Common myeloid progenitor, CD34-positive (primary cell): ENCODE results near the gene CTNNA2.

Experiments used
- CTCF ChIA-PET: fragments of 350-600 bp; sonication (Branson Sonifier 250); formaldehyde crosslinking; loops from one replicate; lab custom pipeline; 2021; ENCODE audit warnings: antibody characterized with exemption; lab: Charles Lee
- POLR2A ChIA-PET: fragments of 350-600 bp; sonication (Branson Sonifier 250); formaldehyde crosslinking; loops from one replicate; lab custom pipeline; 2021; ENCODE audit warnings: antibody characterized with exemption; lab: Charles Lee
- DNase-seq, 3 donors: peaks; one replicate each; pipeline versions ENCODE4 v3.0.0 to v3.0.0-alpha.2; 2013
- H3K27ac ChIP-seq, 2 experiments: 1 replicate in 1 of 2; 2 replicates in 1 of 2; pipeline ENCODE4 v1.7.0; 2013; ENCODE audit warnings: inconsistent platforms in 2 of 2, low read length in 2 of 2, mild to moderate bottlenecking in 2 of 2, low read depth in 1 of 2, moderate library complexity in 1 of 2; ENCODE audit not compliant: severe bottlenecking in 2 of 2, insufficient read depth in 1 of 2, poor library complexity in 1 of 2
- H3K27me3 ChIP-seq, 5 experiments: replicated peaks in 2 of 5; 1 replicate in 3 of 5; 2 replicates in 2 of 5; pipeline versions ENCODE4 v1.6.1 to v1.7.0; 2013; ENCODE audit warnings: low read length in 4 of 5, mild to moderate bottlenecking in 2 of 5, moderate library complexity in 2 of 5, inconsistent platforms in 1 of 5; ENCODE audit not compliant: insufficient read depth in 5 of 5, control insufficient read depth in 4 of 5
- H3K36me3 ChIP-seq, 4 experiments: 1 replicate in 2 of 4; 2 replicates in 2 of 4; pipeline versions ENCODE4 v1.6.1 to v1.7.0; 2013; ENCODE audit warnings: low read length in 3 of 4, control low read depth in 1 of 4, mild to moderate bottlenecking in 1 of 4; ENCODE audit not compliant: control insufficient read depth in 4 of 4, insufficient read depth in 4 of 4
- H3K4me1 ChIP-seq, 4 experiments: 1 replicate in 3 of 4; 2 replicates in 1 of 4; pipeline versions ENCODE4 v1.6.1 to v1.7.1; 2013; ENCODE audit warnings: low read length in 3 of 4, mild to moderate bottlenecking in 3 of 4, control low read depth in 1 of 4, inconsistent platforms in 1 of 4, moderate library complexity in 1 of 4; ENCODE audit not compliant: control insufficient read depth in 4 of 4, insufficient read depth in 4 of 4; ENCODE audit errors: control extremely low read depth in 1 of 4
- H3K4me3 ChIP-seq, 7 experiments: 1 replicate in 4 of 7; 2 replicates in 3 of 7; pipeline versions ENCODE4 v1.5.1 to v1.7.0; 2013; ENCODE audit warnings: mild to moderate bottlenecking in 7 of 7, low read length in 6 of 7, moderate library complexity in 6 of 7, inconsistent platforms in 2 of 7, low read depth in 2 of 7, control low read depth in 1 of 7; ENCODE audit not compliant: insufficient read depth in 4 of 7, control insufficient read depth in 1 of 7; ENCODE audit errors: extremely low read depth in 1 of 7
- H3K9me3 ChIP-seq, 5 experiments: 1 replicate in 4 of 5; 2 replicates in 1 of 5; pipeline versions ENCODE4 v1.6.1 to v1.7.1; 2013; ENCODE audit warnings: low read length in 4 of 5, mild to moderate bottlenecking in 2 of 5, inconsistent platforms in 1 of 5, low read depth in 1 of 5, moderate library complexity in 1 of 5; ENCODE audit not compliant: control insufficient read depth in 4 of 5, insufficient read depth in 2 of 5; ENCODE audit errors: control extremely low read depth in 1 of 5
- WGBS: methylation state at CpG from one replicate; pipeline ENCODE4 v1.1.5; 2013; ENCODE audit not compliant: insufficient coverage; 5-methylcytosine and 5-hydroxymethylcytosine counted together

Gene CTNNA2

DNA sequence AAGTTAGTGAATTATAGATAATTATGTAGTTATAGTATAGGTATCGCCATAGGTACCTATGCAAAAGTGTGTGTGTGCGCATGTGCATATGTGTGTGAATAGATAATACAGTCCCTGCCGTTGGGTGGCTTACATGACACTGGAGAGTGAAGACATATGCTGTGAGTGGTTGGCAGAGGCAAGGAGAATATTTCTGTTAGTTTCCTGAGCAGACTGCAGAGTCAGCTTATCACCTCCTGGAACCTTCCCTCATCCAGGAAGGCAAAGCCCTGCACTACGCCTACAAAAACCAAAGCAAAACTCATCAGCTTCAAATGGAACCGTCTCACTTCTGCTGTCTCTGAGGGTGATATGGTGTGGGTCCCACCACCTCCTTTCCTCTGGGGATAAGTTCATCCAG is 609.8 kb downstream of the CTNNA2 start:
- no peaks in the 10 kb centered on the region for H3K9me3 ChIP-seq
- ChIA-PET CTCF (no interaction called here), POLR2A (no interaction called here)
- DNase-seq: no peak
- H3K4me1 ChIP-seq: no peaks in the 10 kb centered on the region
- WGBS: 78% methylated on average over 4 of the region's 5 CpGs
- H3K4me3 ChIP-seq: no peak overlapping the region
- H3K27me3 ChIP-seq: no peaks in the 10 kb centered on the region
- no peaks in the 10 kb centered on the region for H3K36me3 ChIP-seq
- H3K27ac ChIP-seq: no peak overlapping the region

DNA sequence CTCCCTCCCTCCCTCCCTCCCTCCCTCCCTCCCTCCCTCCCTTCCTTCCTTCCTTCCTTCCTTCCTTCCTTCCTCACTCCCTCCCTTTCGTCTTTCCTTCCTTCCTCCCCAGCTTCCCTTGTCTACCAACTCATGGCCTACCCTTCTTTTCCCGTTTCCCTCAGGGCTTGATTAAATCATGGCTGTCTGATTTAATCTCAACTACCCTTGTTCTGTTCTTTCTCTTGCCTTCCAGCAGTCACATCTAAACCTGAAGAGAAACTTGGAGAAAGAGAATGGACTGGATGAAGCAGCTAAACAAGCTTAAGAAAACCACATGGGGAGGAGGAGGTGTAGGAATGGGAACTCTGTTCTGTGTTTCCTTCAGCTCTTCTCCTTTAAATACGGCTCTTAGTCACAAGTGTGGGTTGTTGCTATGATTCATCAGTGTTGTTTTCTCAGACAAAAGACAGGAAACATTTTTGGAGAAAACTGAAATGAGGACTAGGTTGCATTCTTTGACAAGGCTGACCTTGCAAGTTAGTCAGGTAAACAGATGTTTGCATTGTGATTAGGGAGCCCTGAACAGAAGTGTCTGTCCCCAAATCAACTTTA is 613.8 kb downstream of the CTNNA2 start:
- Histone ChIP-seq H3K36me3 (no peaks in the 10 kb centered on the region), H3K4me1 (no peaks in the 10 kb centered on the region), H3K27ac (no peak overlapping the region), H3K27me3 (no peaks in the 10 kb centered on the region), H3K4me3 (no peak overlapping the region), H3K9me3 (no peaks in the 10 kb centered on the region)
- ChIA-PET POLR2A (no interaction called here), CTCF (interaction anchor here (1.4 kb wide), 1 partner anchor 8 kb away, joined by 4 read pairs; no protein-coding TSS in a partner anchor)
- DNase-seq: no peak
- WGBS: 73% methylated on average over 2 of the region's 3 CpGs

DNA sequence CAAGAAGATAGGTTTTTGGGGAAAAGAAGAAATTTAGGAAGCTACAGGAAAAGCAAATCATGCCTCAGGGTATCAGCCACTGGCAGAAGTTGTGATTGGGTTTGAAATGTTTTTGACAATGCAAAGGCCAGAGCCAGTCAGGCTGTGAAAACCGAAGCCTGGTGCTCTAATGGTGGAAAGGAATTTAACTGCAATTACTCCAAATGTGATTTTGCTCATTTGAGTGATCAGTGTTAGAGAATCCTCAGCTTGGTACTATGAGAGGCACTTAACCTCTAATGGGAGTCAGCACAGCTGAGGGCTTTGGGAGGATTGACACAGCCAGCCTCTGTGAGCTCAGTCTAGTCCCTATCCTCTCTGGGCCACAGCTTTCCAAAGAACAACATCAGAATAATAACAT is 615.2 kb downstream of the CTNNA2 start:
- 100% methylated on average over 1 of the region's 1 CpG for WGBS
- CTCF ChIA-PET: interaction anchor here (1.4 kb wide), 1 partner anchor 10 kb away, joined by 4 read pairs; no protein-coding TSS in a partner anchor

DNA sequence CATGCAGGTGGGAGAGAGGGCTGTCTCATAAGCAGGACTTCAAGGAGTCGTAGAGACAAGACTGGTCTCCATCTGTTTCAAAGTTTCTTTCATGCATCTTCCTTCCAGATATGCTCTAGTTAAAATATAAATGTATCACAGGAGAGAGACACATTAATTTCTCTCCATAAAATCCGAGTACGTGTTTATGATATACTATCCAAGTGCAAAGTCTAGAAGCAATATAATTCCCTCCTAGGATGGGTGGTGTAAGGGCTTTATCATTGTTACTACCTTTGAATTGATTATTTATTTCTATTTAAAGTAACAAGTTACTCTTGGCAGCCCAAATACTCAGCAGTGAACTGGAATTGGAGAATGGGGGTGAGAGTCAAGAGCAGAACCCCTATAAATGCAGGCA is 619.4 kb downstream of the CTNNA2 start:
- no CpG with 5 or more reads among the region's 3 CpGs for WGBS
- POLR2A ChIA-PET: no interaction called here

More for the DNA sequence above, 615.2 kb downstream of the CTNNA2 start:
- no peak for DNase-seq
- no peaks in the 10 kb centered on the region for H3K27me3 ChIP-seq
- no peaks in the 10 kb centered on the region for H3K36me3 ChIP-seq
- no peak overlapping the region for H3K4me3 ChIP-seq
- H3K9me3 ChIP-seq: no peaks in the 10 kb centered on the region
- no peaks in the 10 kb centered on the region for H3K4me1 ChIP-seq
- H3K27ac ChIP-seq: no peak overlapping the region
- POLR2A ChIA-PET: no interaction called here

DNA sequence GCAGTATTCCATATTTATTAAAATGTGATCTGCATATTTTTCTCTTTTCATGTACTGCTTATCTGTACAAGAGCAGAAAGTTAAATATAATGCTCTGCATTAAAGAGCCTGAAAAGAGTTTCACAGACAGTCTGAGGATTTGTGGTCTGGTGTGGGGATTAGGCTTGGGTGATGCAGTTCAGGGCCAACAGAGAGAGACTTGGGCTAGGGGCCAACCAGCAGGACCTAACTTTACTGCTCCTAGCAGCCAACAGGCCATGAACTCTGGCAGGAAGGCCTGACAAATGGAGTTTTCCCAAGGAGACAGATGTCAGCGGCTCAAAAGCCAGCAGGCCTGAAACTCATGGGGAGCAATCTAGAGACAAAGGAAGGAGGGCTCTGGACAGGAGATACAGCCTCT is 622.1 kb downstream of the CTNNA2 start:
- Histone ChIP-seq H3K36me3 (no peaks in the 10 kb centered on the region), H3K4me1 (no peaks in the 10 kb centered on the region), H3K27me3 (no peaks in the 10 kb centered on the region), H3K9me3 (peaks cover 0 to 3% (median 2%) of the 10 kb centered on the region in 5 experiments), H3K27ac (no peak overlapping the region), H3K4me3 (no peak overlapping the region)
- 100% methylated on average over 1 of the region's 1 CpG for WGBS
- POLR2A ChIA-PET: no interaction called here
- CTCF ChIA-PET: no interaction called here
- no peak for DNase-seq

More for the DNA sequence above, 619.4 kb downstream of the CTNNA2 start:
- peaks cover 0 to 3% (median 2%) of the 10 kb centered on the region in 5 experiments for H3K9me3 ChIP-seq
- H3K27me3 ChIP-seq: no peaks in the 10 kb centered on the region
- no peak overlapping the region for H3K4me3 ChIP-seq
- no peaks in the 10 kb centered on the region for H3K36me3 ChIP-seq
- no peak for DNase-seq
- no peak overlapping the region for H3K27ac ChIP-seq
- H3K4me1 ChIP-seq: no peaks in the 10 kb centered on the region
- CTCF ChIA-PET: no interaction called here

DNA sequence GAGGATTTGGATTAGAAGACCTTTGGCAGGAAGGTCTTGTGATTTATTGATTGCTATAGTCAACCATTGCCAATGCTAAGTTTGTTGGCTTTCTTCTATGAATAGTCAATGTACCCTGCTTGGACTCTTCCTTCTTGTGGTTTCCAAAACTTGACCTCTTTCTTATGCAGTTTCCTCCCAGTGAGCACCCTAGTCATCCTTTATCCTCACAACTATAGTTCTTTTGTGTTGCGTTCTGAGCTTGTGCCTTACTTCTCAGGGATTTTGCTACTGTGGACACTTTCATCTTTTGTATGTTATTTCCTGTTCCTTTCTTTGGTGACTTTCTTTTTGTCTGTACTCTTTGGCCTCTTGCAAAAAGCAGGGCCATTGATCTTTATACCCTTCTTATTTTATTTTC is 623.5 kb downstream of the CTNNA2 start:
- CTCF ChIA-PET: no interaction called here
- Histone ChIP-seq H3K27me3 (no peaks in the 10 kb centered on the region), H3K36me3 (no peaks in the 10 kb centered on the region), H3K9me3 (peaks cover 0 to 3% (median 2%) of the 10 kb centered on the region in 5 experiments), H3K4me3 (no peak overlapping the region), H3K4me1 (no peaks in the 10 kb centered on the region), H3K27ac (no peak overlapping the region)
- DNase-seq: no peak
- POLR2A ChIA-PET: no interaction called here
- WGBS: no CpG with 5 or more reads among the region's 1 CpG

DNA sequence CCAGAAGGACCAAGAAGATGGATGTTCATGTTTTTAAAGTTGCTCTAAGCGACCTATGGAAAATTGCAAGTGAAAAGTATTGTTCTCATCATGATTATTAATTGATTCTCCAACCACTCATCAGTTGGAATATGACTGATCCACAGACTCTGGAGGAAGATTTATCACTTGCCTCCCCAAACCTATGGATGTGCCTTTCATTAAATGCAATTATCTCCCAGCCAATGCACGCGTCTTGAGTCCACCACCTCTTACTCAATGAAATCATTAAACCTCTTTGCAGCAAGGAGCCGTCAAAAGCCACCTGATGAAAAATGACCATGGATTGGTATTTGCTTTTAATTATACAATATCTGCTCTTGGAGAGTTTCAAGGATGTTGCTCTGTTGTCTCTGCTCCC is 626.1 kb downstream of the CTNNA2 start:
- H3K27me3 ChIP-seq: no peaks in the 10 kb centered on the region
- no peak overlapping the region for H3K4me3 ChIP-seq
- H3K4me1 ChIP-seq: no peaks in the 10 kb centered on the region
- H3K9me3 ChIP-seq: peaks cover 0 to 3% (median 2%) of the 10 kb centered on the region in 5 experiments
- ChIA-PET POLR2A (no interaction called here), CTCF (no interaction called here)
- WGBS: 93% methylated on average over 2 of the region's 4 CpGs
- no peaks in the 10 kb centered on the region for H3K36me3 ChIP-seq
- H3K27ac ChIP-seq: no peak overlapping the region
- no peak for DNase-seq
